Caco-2 (cell line): ENCODE measurements around the gene ZNF135. TPM values are rescaled to one million over a fixed set of nuclear protein-coding genes. Genes with fewer than 3 reads are reported as not detected.

Source experiments
- BruUV-seq: library from RNA; stranded (reverse); fragments of 400-500 nt; replicated peaks from 2 replicates; lab custom pipeline; 2021; lab: Mats Ljungman, UMichigan
- CTCF ChIA-PET: fragments of 300-600 bp; sonication (Branson Sonifier 250); formaldehyde crosslinking; loops from one replicate; lab custom pipeline; 2022; ENCODE audit warnings: antibody characterized with exemption; lab: Charles Lee
- POLR2A ChIA-PET: fragments of 300-600 bp; sonication (Branson Sonifier 250); formaldehyde crosslinking; loops from one replicate; lab custom pipeline; 2022; ENCODE audit warnings: antibody characterized with exemption; lab: Charles Lee
- DNase-seq, 2 experiments: peaks; one replicate each; pipeline versions ENCODE4 v3.0.0 to v3.0.0-alpha.2; 2020 to 2022
- H3K27me3 ChIP-seq: replicated peaks from 2 replicates; pipeline ENCODE4 v1.6.0; 2011; ENCODE audit warnings: low read length; ENCODE audit not compliant: control insufficient read depth, insufficient read depth
- H3K36me3 ChIP-seq: 2 replicates; pipeline ENCODE4 v1.5.1; 2011; ENCODE audit warnings: low read length; ENCODE audit not compliant: control insufficient read depth, insufficient read depth
- H3K4me1 ChIP-seq: fragments of 250-450 bp; sonication (Bioruptor Pico); 2 replicates; pipeline ENCODE4 v1.5.1; 2020; ENCODE audit warnings: mild to moderate bottlenecking
- H3K4me3 ChIP-seq: 2 replicates; pipeline ENCODE4 v1.5.1; 2011; ENCODE audit warnings: low read depth, mild to moderate bottlenecking, control low read depth, low read length
- H3K9me3 ChIP-seq: fragments of 250-450 bp; sonication (Bioruptor Pico); 2 replicates; pipeline ENCODE4 v1.5.1; 2020; ENCODE audit warnings: mild to moderate bottlenecking, moderate library complexity
- H3K27ac Mint-ChIP-seq: one replicate; pipeline ENCODE4 v1.8.0; 2022; ENCODE audit warnings: mixed read lengths; ENCODE audit not compliant: unreplicated experiment
- H3K27me3 Mint-ChIP-seq: one replicate; pipeline ENCODE4 v1.8.0; 2022; ENCODE audit warnings: mixed read lengths; ENCODE audit not compliant: insufficient read depth, unreplicated experiment
- H3K36me3 Mint-ChIP-seq: one replicate; pipeline ENCODE4 v1.8.0; 2022; ENCODE audit warnings: mild to moderate bottlenecking, mixed read lengths; ENCODE audit not compliant: insufficient read depth, unreplicated experiment
- H3K4me1 Mint-ChIP-seq: one replicate; pipeline ENCODE4 v1.8.0; 2022; ENCODE audit warnings: low read depth, mixed read lengths; ENCODE audit not compliant: unreplicated experiment
- H3K4me3 Mint-ChIP-seq: one replicate; pipeline ENCODE4 v1.8.0; 2022; ENCODE audit warnings: mild to moderate bottlenecking, moderate library complexity, mixed read lengths; ENCODE audit not compliant: unreplicated experiment
- H3K9me3 Mint-ChIP-seq: one replicate; pipeline ENCODE4 v1.8.0; 2022; ENCODE audit warnings: mixed read lengths; ENCODE audit not compliant: unreplicated experiment
- intact Hi-C: fragments of 100-400 bp; cut with micrococcal nuclease; formaldehyde crosslinking; loops from one replicate; pipeline ENCODE4 v1.10.0; 2022; ENCODE audit not compliant: unreplicated experiment
- total RNA-seq: library from RNA; stranded (reverse); gene quantifications from 2 replicates; pipeline ENCODE4 v1.2.3, GENCODE V29; 2022
- TF ChIP-seq, protein P1 (sequence below), 2 experiments: fragments of 200-600 bp in 1 of 2; IDR thresholded peaks; 1 replicate in 1 of 2; 2 replicates in 1 of 2; pipeline versions ENCODE4 v1.5.1 to v1.8.0; 2011 to 2022; ENCODE audit warnings: antibody characterized with exemption in 1 of 2, control low read depth in 1 of 2, inconsistent platforms in 1 of 2, low read depth in 1 of 2, low read length in 1 of 2, mild to moderate bottlenecking in 1 of 2, moderate library complexity in 1 of 2; ENCODE audit not compliant: insufficient read depth in 1 of 2, severe bottlenecking in 1 of 2, unreplicated experiment in 1 of 2

ZNF135 gene
- total RNA-seq, 1 experiment from 2014 or later = not detected

DNA sequence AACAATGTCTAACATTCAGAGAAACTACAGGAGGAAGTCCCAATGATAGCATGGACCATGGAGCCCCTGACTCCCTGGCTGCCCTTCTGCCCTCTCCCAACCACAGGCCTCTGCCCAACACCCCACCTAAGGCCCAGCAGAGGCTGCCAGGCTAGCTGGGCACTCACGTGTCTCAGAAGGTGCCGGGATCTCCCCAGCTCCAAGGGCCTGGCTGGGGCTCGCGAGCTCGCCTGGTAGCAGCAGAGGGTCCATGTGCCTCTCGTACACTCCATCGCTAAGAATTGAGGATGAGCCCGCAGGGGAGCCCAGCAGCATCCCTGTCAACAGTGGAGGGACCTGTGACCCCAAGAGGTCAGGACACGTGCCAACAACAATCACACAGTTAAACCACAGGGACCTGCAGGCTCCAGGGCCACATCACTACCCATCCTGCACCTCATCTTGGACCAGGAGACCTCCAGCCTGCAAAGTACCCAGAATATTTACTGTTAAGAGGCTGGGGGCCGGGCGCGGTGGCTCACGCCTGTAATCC is 29.5 kb downstream of the ZNF135 start:
- POLR2A ChIA-PET = no interaction called here
- H3K36me3 ChIP-seq = no peaks in the 10 kb centered on the region

GRCh38 chr19:58089846-58090245 is 30.8 kb downstream of the ZNF135 start:
- Mint-ChIP-seq H3K4me3 (no peak overlapping the region), H3K9me3 (peaks cover 11% of the 10 kb centered on the region), H3K36me3 (peaks cover 8% of the 10 kb centered on the region), H3K27me3 (no peaks in the 10 kb centered on the region), H3K4me1 (no peaks in the 10 kb centered on the region), H3K27ac (no peak overlapping the region)
- POLR2A ChIA-PET = no interaction called here
- Histone ChIP-seq H3K27me3 (no peaks in the 10 kb centered on the region), H3K9me3 (peaks cover 23% of the 10 kb centered on the region), H3K36me3 (no peaks in the 10 kb centered on the region), H3K4me3 (no peak overlapping the region), H3K4me1 (no peaks in the 10 kb centered on the region)
- CTCF ChIA-PET = no interaction called here
- BruUV-seq = no TSS peak
- DNase-seq = no peak
- TF ChIP-seq, protein P1, sequence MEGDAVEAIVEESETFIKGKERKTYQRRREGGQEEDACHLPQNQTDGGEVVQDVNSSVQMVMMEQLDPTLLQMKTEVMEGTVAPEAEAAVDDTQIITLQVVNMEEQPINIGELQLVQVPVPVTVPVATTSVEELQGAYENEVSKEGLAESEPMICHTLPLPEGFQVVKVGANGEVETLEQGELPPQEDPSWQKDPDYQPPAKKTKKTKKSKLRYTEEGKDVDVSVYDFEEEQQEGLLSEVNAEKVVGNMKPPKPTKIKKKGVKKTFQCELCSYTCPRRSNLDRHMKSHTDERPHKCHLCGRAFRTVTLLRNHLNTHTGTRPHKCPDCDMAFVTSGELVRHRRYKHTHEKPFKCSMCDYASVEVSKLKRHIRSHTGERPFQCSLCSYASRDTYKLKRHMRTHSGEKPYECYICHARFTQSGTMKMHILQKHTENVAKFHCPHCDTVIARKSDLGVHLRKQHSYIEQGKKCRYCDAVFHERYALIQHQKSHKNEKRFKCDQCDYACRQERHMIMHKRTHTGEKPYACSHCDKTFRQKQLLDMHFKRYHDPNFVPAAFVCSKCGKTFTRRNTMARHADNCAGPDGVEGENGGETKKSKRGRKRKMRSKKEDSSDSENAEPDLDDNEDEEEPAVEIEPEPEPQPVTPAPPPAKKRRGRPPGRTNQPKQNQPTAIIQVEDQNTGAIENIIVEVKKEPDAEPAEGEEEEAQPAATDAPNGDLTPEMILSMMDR (IDR thresholded peaks at IDR 0.05; ENCODE audit: insufficient read depth in 1 of 2, low read depth in 1 of 2, low read length in 1 of 2, severe bottlenecking in 1 of 2, unreplicated experiment in 1 of 2) = no peak
- intact Hi-C loops = no loop called here

More for the DNA sequence above, 29.5 kb downstream of the ZNF135 start:
- intact Hi-C loops = no loop called here
- CTCF ChIA-PET = no interaction called here
- Histone ChIP-seq H3K4me3 (no peak overlapping the region), H3K27me3 (no peaks in the 10 kb centered on the region), H3K9me3 (peaks cover 26% of the 10 kb centered on the region), H3K4me1 (no peaks in the 10 kb centered on the region)
- Mint-ChIP-seq H3K4me3 (no peak overlapping the region), H3K4me1 (no peaks in the 10 kb centered on the region), H3K27ac (no peak overlapping the region), H3K27me3 (no peaks in the 10 kb centered on the region), H3K9me3 (peaks cover 7% of the 10 kb centered on the region), H3K36me3 (peaks cover 5% of the 10 kb centered on the region)
- BruUV-seq = no TSS peak
- DNase-seq = no peak
- TF ChIP-seq, protein P1 (IDR thresholded peaks at IDR 0.05; ENCODE audit: insufficient read depth in 1 of 2, low read depth in 1 of 2, low read length in 1 of 2, severe bottlenecking in 1 of 2, unreplicated experiment in 1 of 2) = no peak

DNA sequence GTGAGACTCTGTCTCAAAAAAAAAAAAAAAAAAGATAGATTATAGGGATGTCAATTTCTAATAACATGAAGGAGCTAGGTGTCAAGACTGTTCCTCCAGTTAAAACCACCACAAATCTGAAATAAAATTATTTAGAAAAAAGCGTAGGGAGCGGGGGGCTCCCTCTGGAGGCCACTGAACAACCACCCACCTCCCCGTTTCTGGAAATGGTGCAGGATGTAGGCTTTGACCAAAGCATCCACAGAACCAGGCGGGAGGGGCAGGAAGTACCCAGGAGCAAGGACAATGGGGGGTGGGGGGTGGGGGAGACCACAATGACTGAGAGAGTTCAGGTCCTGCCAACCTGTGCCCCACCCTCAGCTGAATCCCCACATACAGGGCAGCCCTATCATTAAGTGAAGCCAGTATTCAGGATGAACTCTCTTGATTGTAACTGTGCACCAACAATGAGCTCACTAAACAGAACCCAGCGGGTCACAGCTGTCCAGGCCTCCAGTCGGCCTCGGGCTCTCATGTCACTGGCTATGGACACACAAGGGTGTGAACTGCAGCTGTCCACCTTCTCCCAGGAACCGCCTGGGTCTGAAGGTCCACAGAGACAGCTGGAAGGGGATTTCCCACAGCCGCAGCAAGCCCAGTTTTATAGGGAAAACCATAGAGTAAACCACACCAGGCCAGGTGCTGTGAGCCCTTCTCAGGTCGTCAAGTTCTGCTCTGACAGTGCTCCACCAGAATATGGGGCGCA is 32.3 kb downstream of the ZNF135 start:
- Histone ChIP-seq H3K27me3 (no peaks in the 10 kb centered on the region), H3K9me3 (peaks cover 11% of the 10 kb centered on the region), H3K4me1 (no peaks in the 10 kb centered on the region), H3K4me3 (no peak overlapping the region), H3K36me3 (no peaks in the 10 kb centered on the region)
- H3K9me3 Mint-ChIP-seq = peaks cover 11% of the 10 kb centered on the region
- no peak overlapping the region for H3K4me3 Mint-ChIP-seq
- H3K27ac Mint-ChIP-seq = no peak overlapping the region
- ChIA-PET CTCF (interaction anchor here (0.6 kb wide), 1 partner anchor 13 kb away, joined by 3 read pairs; no protein-coding TSS in a partner anchor), POLR2A (no interaction called here)
- TF ChIP-seq, protein P1 (IDR thresholded peaks at IDR 0.05; ENCODE audit: insufficient read depth in 1 of 2, low read depth in 1 of 2, low read length in 1 of 2, severe bottlenecking in 1 of 2, unreplicated experiment in 1 of 2) = no peak
- no peak for DNase-seq
- no TSS peak for BruUV-seq
- H3K4me1 Mint-ChIP-seq = no peaks in the 10 kb centered on the region
- intact Hi-C loops = no loop called here
- H3K36me3 Mint-ChIP-seq = peaks cover 8% of the 10 kb centered on the region
- H3K27me3 Mint-ChIP-seq = no peaks in the 10 kb centered on the region
